ENCODE results near the gene SP110.
"Not testable (repeated sequence)": the region's sequence is repeated elsewhere in the genome, so short reads cannot be mapped to it uniquely, and the experiment has no call there.

Gene SP110

GRCh38 chr2:230124235-230124634 is 95.5 kb downstream of the SP110 start:
- FAIRE-seq, result no peak

- not testable (repeated sequence) for FAIRE-seq
Measured at GRCh38 chr2:230120376-230120775, 99.4 kb downstream of the SP110 start.

GRCh38 chr2:230119827-230120226 is 100.0 kb downstream of the SP110 start:
- FAIRE-seq, result not testable (repeated sequence)

Measured in islet of Langerhans (tissue), 1 donor.